HS-27A (cell line): ENCODE measurements around the gene ADGRB3.
"Not testable (repeated sequence)": the region's sequence is repeated elsewhere in the genome, so short reads cannot be mapped to it uniquely, and the experiment has no call there.

Experiments used
- DNase-seq: peaks from one replicate; pipeline ENCODE4 v3.0.0-alpha.2; 2012; ENCODE audit warnings: low read depth, missing footprints

ADGRB3 gene

DNA sequence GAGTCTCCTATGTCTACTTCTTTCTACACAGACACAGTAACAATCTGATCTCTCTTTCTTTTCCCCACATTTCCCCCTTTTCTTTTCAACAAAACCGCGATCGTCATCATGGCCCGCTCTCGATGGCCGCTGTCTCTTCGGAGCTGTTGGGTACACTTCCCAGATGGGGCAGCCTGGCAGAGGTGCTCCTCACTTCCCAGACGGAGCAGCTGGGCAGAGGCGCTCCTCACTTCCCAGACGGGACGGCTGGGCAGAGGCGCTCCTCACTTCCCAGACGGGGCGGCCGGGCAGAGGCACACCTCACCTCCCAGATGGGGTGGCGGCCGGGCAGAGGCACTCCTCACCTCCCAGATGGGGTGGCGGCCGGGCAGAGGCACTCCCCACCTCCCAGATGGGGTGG is 797.1 kb downstream of the ADGRB3 start:
- DNase-seq, result not testable (repeated sequence)

GRCh38 chr6:69433116-69433515 is 798.0 kb downstream of the ADGRB3 start:
- DNase-seq, result not testable (repeated sequence)

- no peak for DNase-seq
These were observed 803.0 kb downstream of the ADGRB3 start for GRCh38 chr6:69438113-69438512.
